Liver (tissue), 9 donors: Measurements from ENCODE around the gene DMD. TPM values are rescaled to one million over a fixed set of nuclear protein-coding genes. Genes with fewer than 3 reads are reported as not detected.

Source experiments
- DNase-seq: peaks from one replicate; pipeline ENCODE4 v3.0.0-alpha.2; 2017; ENCODE audit warnings: low spot score
- H3K27ac ChIP-seq, 2 donors: one replicate each; pipeline ENCODE4 v1.7.0; 2013; ENCODE audit warnings: inconsistent platforms in 2 of 2, low read length in 2 of 2, control low read depth in 1 of 2, low read depth in 1 of 2, mild to moderate bottlenecking in 1 of 2
- H3K27me3 ChIP-seq, 4 donors: one replicate each; pipeline versions ENCODE4 v1.6.1 to v1.7.0; 2013; ENCODE audit warnings: low read length in 3 of 4, inconsistent platforms in 1 of 4, mild to moderate bottlenecking in 1 of 4, moderate library complexity in 1 of 4; ENCODE audit not compliant: control insufficient read depth in 4 of 4, insufficient read depth in 4 of 4
- H3K36me3 ChIP-seq, 4 donors: one replicate each; pipeline versions ENCODE4 v1.6.1 to v1.7.0; 2013; ENCODE audit warnings: low read length in 3 of 4, mild to moderate bottlenecking in 3 of 4, low read depth in 1 of 4, moderate library complexity in 1 of 4; ENCODE audit not compliant: control insufficient read depth in 4 of 4, insufficient read depth in 3 of 4
- H3K4me1 ChIP-seq, 4 donors: one replicate each; pipeline versions ENCODE4 v1.6.1 to v1.7.0; 2013; ENCODE audit warnings: low read length in 3 of 4, mild to moderate bottlenecking in 3 of 4, moderate library complexity in 1 of 4; ENCODE audit not compliant: control insufficient read depth in 4 of 4, insufficient read depth in 4 of 4
- H3K4me3 ChIP-seq, 3 donors: one replicate each; pipeline versions ENCODE4 v1.6.1 to v1.7.0; 2013; ENCODE audit warnings: low read length in 3 of 3, control low read depth in 1 of 3, low read depth in 1 of 3, mild to moderate bottlenecking in 1 of 3
- H3K9ac ChIP-seq, 2 donors: one replicate each; pipeline ENCODE4 v1.7.0; 2013; ENCODE audit warnings: low read length in 2 of 2, mild to moderate bottlenecking in 2 of 2, moderate library complexity in 2 of 2, control low read depth in 1 of 2, low read depth in 1 of 2
- H3K9me3 ChIP-seq, 4 donors: one replicate each; pipeline versions ENCODE4 v1.6.1 to v1.7.0; 2013; ENCODE audit warnings: low read length in 3 of 4; ENCODE audit not compliant: control insufficient read depth in 4 of 4
- ATF3 ChIP-seq: IDR thresholded peaks from 2 replicates; pipeline ENCODE4 v1.6.1; 2016; ENCODE audit warnings: antibody characterized with exemption
- CTCF ChIP-seq: fragments of 150-350 bp; IDR thresholded peaks from 2 replicates; pipeline ENCODE4 v1.5.1; 2017; ENCODE audit warnings: improper control_type of control experiment, low read depth, low read length; ENCODE audit not compliant: missing input control
- EGR1 ChIP-seq, 2 donors: IDR thresholded peaks; 2 replicates each; pipeline ENCODE4 v1.6.1; 2016 to 2018; ENCODE audit warnings: antibody characterized with exemption in 2 of 2, low read depth in 2 of 2
- FOXA1 ChIP-seq: IDR thresholded peaks from 2 replicates; pipeline ENCODE4 v1.6.1; 2016; ENCODE audit warnings: antibody characterized with exemption
- FOXA2 ChIP-seq: IDR thresholded peaks from 2 replicates; pipeline ENCODE4 v1.6.1; 2016; ENCODE audit warnings: antibody characterized with exemption
- GABPA ChIP-seq, 2 donors: IDR thresholded peaks in 1 of 2; conservative IDR thresholded peaks in 1 of 2; 2 replicates each; pipeline ENCODE4 v1.6.1; 2016; ENCODE audit warnings: antibody characterized with exemption in 2 of 2, mild to moderate bottlenecking in 1 of 2, moderate library complexity in 1 of 2
- HNF4A ChIP-seq, 2 donors: conservative IDR thresholded peaks; 2 replicates each; pipeline ENCODE4 v1.6.1; 2016; ENCODE audit warnings: antibody characterized with exemption in 2 of 2, mild to moderate bottlenecking in 2 of 2
- HNF4G ChIP-seq: IDR thresholded peaks from 2 replicates; pipeline ENCODE4 v1.6.1; 2016; ENCODE audit warnings: antibody characterized with exemption
- JUND ChIP-seq, 2 donors: IDR thresholded peaks; 2 replicates each; pipeline ENCODE4 v1.6.1; 2016; ENCODE audit warnings: antibody characterized with exemption in 2 of 2
- NR2F2 ChIP-seq: IDR thresholded peaks from 2 replicates; pipeline ENCODE4 v1.6.1; 2016; ENCODE audit warnings: antibody characterized with exemption
- RAD21 ChIP-seq, 2 donors: IDR thresholded peaks; 2 replicates each; pipeline ENCODE4 v1.6.1; 2016; ENCODE audit warnings: antibody characterized with exemption in 2 of 2, mild to moderate bottlenecking in 2 of 2
- REST ChIP-seq: IDR thresholded peaks from 2 replicates; pipeline ENCODE4 v1.6.1; 2016; ENCODE audit warnings: antibody characterized with exemption, mild to moderate bottlenecking
- RXRA ChIP-seq, 2 donors: IDR thresholded peaks; 2 replicates each; pipeline ENCODE4 v1.6.1; 2017 to 2018; ENCODE audit warnings: antibody characterized with exemption in 2 of 2, mild to moderate bottlenecking in 1 of 2
- SP1 ChIP-seq: IDR thresholded peaks from 2 replicates; pipeline ENCODE4 v1.6.1; 2018; ENCODE audit warnings: antibody characterized with exemption, mild to moderate bottlenecking
- TAF1 ChIP-seq: conservative IDR thresholded peaks from 2 replicates; pipeline ENCODE4 v1.6.1; 2016; ENCODE audit warnings: antibody characterized with exemption, mild to moderate bottlenecking
- YY1 ChIP-seq: IDR thresholded peaks from 2 replicates; pipeline ENCODE4 v1.6.1; 2016; ENCODE audit warnings: antibody characterized with exemption, mild to moderate bottlenecking
- ZBTB33 ChIP-seq: IDR thresholded peaks from 2 replicates; pipeline ENCODE4 v1.6.1; 2016; ENCODE audit warnings: antibody characterized with exemption
- WGBS: extraction: QIAGEN DNeasy Blood & Tissue Kit; methylation state at CpG from one replicate; pipeline ENCODE4 v1.1.7; 2013; 5-methylcytosine and 5-hydroxymethylcytosine counted together
- polyA plus RNA-seq, 2 donors: library from polyadenylated mRNA; stranded (reverse) in 1 of 2; unstranded in 1 of 2; fragments of 200-250 nt in 1 of 2; fragments of >200 nt in 1 of 2; fragmentation: Nextera tagmentation in 1 of 2; extraction: Ambion mirVana in 1 of 2; gene quantifications; one replicate each; pipeline versions ENCODE4 v1.2.1 to v1.2.3, GENCODE V29; 2013 to 2015
- total RNA-seq, 2 donors: library from RNA; depleted of rRNA; stranded (reverse); fragments of >200 nt; gene quantifications; one replicate each; pipeline ENCODE4 v1.2.3, GENCODE V29; 2014
- TF ChIP-seq, protein P1 (sequence below): IDR thresholded peaks from 2 replicates; pipeline ENCODE4 v1.6.1; 2016; ENCODE audit warnings: antibody characterized with exemption
- donor health status: healthy.
- donor health status: healthy.
- donor health status: healthy.
- donor health status: healthy.
- donor health status: healthy.

Gene DMD
- total and polyA plus RNA-seq, 4 donors, result 14.6 to 61.9 (median 23.9) TPM

- H3K9ac ChIP-seq, result no peak overlapping the region
- no peak overlapping the region for H3K27ac ChIP-seq
- no peak for TF ChIP-seq FOXA1
- no peak for TF ChIP-seq GABPA (IDR thresholded peaks at IDR 0.05 in 1 of 2, conservative IDR thresholded peaks at IDR 0.05 in 1 of 2)
- no peak for TF ChIP-seq RAD21 (IDR thresholded peaks at IDR 0.05)
- TF ChIP-seq, protein P1, sequence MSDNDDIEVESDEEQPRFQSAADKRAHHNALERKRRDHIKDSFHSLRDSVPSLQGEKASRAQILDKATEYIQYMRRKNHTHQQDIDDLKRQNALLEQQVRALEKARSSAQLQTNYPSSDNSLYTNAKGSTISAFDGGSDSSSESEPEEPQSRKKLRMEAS, result no peak
- TF ChIP-seq NR2F2, result no peak
- TF ChIP-seq YY1, result no peak
- no peak for TF ChIP-seq JUND (IDR thresholded peaks at IDR 0.05)
- no peak for TF ChIP-seq REST
- no peak for TF ChIP-seq TAF1
- TF ChIP-seq CTCF, result no peak
- TF ChIP-seq SP1, result no peak
- TF ChIP-seq HNF4A (conservative IDR thresholded peaks at IDR 0.05), result no peak
- TF ChIP-seq HNF4G, result no peak
- no peak for TF ChIP-seq RXRA (IDR thresholded peaks at IDR 0.05)
- no peak for TF ChIP-seq EGR1 (IDR thresholded peaks at IDR 0.05; ENCODE audit: low read depth in 2 of 2)
- TF ChIP-seq ZBTB33, result no peak
- no peak for TF ChIP-seq FOXA2
- no peak for TF ChIP-seq ATF3
- H3K27me3 ChIP-seq, result no peaks in the 10 kb centered on the region
- H3K9me3 ChIP-seq, result no peaks in the 10 kb centered on the region
- WGBS, result 71% methylated on average over 3 of the region's 3 CpGs
- H3K36me3 ChIP-seq, result no peaks in the 10 kb centered on the region
- no peak overlapping the region for H3K4me3 ChIP-seq
- DNase-seq, result no peak
- no peaks in the 10 kb centered on the region for H3K4me1 ChIP-seq
Measured at GRCh38 chrX:31506360-31506759, 1705.0 kb downstream of the DMD start.

DNA sequence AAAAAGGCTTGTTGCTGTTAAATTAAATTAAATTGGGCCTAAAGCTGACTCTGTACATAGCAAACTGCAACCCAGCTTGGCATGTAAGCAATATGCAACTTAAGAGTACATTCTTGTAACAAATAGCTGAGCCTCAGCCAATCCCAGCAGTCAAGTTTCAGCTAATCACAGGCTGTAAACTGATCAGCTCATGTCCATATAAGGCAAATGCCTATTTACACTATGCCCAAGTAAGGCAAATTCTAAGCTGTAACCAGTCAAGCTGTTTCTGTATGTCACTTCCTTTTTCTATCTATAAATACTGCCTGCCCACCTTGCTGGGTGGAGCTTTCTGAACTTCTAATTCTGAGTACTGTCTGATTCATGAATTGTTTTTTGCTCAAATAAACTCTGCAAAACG, 1710.4 kb downstream of the DMD start:
- no peak overlapping the region for H3K4me3 ChIP-seq
- no peak for TF ChIP-seq GABPA (IDR thresholded peaks at IDR 0.05 in 1 of 2, conservative IDR thresholded peaks at IDR 0.05 in 1 of 2)
- TF ChIP-seq, protein P1, result no peak
- TF ChIP-seq SP1, result no peak
- no peak for TF ChIP-seq HNF4A (conservative IDR thresholded peaks at IDR 0.05)

More for the DNA sequence above, 1710.4 kb downstream of the DMD start:
- Histone ChIP-seq H3K9me3 (no peaks in the 10 kb centered on the region), H3K9ac (no peak overlapping the region), H3K27ac (no peak overlapping the region), H3K4me1 (no peaks in the 10 kb centered on the region), H3K27me3 (no peaks in the 10 kb centered on the region), H3K36me3 (no peaks in the 10 kb centered on the region)
- DNase-seq, result no peak
- WGBS, result 82% methylated on average over 1 of the region's 1 CpG
